SK-N-SH treated with all-trans-retinoic acid at 6 μM for 48 hours (cell line): Measurements from ENCODE around the gene TAF10.

ENCODE experiments used
- ATAC-seq: fragments of 200-7000 bp; cut with Tn5 transposase; 3 replicates; pipeline ENCODE4 v1.9.1; 2020; ENCODE audit warnings: mild to moderate bottlenecking, moderate library complexity
- CSDC2 ChIP-seq: fragments of 250-450 bp; sonication (Bioruptor Pico); IDR thresholded peaks from 2 replicates; pipeline ENCODE4 v1.5.0; 2020; ENCODE audit warnings: mild to moderate bottlenecking, moderate library complexity
- CSRNP3 ChIP-seq: fragments of 250-450 bp; sonication (Bioruptor Pico); IDR thresholded peaks from 2 replicates; pipeline ENCODE4 v1.5.1; 2021; ENCODE audit warnings: mild to moderate bottlenecking, moderate library complexity
- ESRRG ChIP-seq: fragments of 250-450 bp; sonication (Bioruptor Pico); IDR thresholded peaks from 2 replicates; pipeline ENCODE4 v1.6.1; 2021; ENCODE audit warnings: mild to moderate bottlenecking
- ISL1 ChIP-seq: fragments of 250-450 bp; sonication (Bioruptor Pico); IDR thresholded peaks from 2 replicates; pipeline ENCODE4 v2.1.2; 2022; ENCODE audit warnings: mild to moderate bottlenecking, moderate library complexity
- OSR1 ChIP-seq: fragments of 250-450 bp; sonication (Bioruptor Pico); IDR thresholded peaks from 2 replicates; pipeline ENCODE4 v1.8.0; 2022; ENCODE audit warnings: moderate library complexity, mild to moderate bottlenecking, inconsistent platforms
- POU6F1 ChIP-seq: fragments of 250-450 bp; sonication (Bioruptor Pico); IDR thresholded peaks from 2 replicates; pipeline ENCODE4 v1.8.0; 2021; ENCODE audit warnings: low read depth, mild to moderate bottlenecking, moderate library complexity, borderline replicate concordance
- PPARA ChIP-seq: fragments of 250-450 bp; sonication (Bioruptor Pico); IDR thresholded peaks from 2 replicates; pipeline ENCODE4 v1.5.0; 2020; ENCODE audit warnings: mild to moderate bottlenecking, borderline replicate concordance
- RARB ChIP-seq: fragments of 250-450 bp; sonication (Bioruptor Pico); IDR thresholded peaks from 2 replicates; pipeline ENCODE4 v1.8.0; 2021; ENCODE audit warnings: mild to moderate bottlenecking, moderate library complexity
- SNAI2 ChIP-seq: fragments of 250-450 bp; sonication (Bioruptor Pico); IDR thresholded peaks from 2 replicates; pipeline ENCODE4 v1.5.0; 2020; ENCODE audit warnings: mild to moderate bottlenecking, moderate library complexity
- TCF4 ChIP-seq: fragments of 250-450 bp; sonication (Bioruptor Pico); IDR thresholded peaks from 2 replicates; pipeline ENCODE4 v1.8.0; 2021; ENCODE audit warnings: mild to moderate bottlenecking, moderate library complexity, borderline replicate concordance
- TOX ChIP-seq: fragments of 250-450 bp; sonication (Bioruptor Pico); IDR thresholded peaks from 2 replicates; pipeline ENCODE4 v1.8.0; 2021; ENCODE audit warnings: mild to moderate bottlenecking, moderate library complexity, borderline replicate concordance
- TSHZ2 ChIP-seq: fragments of 250-450 bp; sonication (Bioruptor Pico); IDR thresholded peaks from 2 replicates; pipeline ENCODE4 v1.5.0; 2020; ENCODE audit warnings: mild to moderate bottlenecking, moderate library complexity
- ZC3H10 ChIP-seq: fragments of 250-450 bp; sonication (Bioruptor Pico); IDR thresholded peaks from 2 replicates; pipeline ENCODE4 v1.5.1; 2021; ENCODE audit warnings: mild to moderate bottlenecking, moderate library complexity
- ZFP30 ChIP-seq: fragments of 450-650 bp; formaldehyde crosslinking; IDR thresholded peaks from 2 replicates; pipeline ENCODE4 v1.5.0; 2022; ENCODE audit warnings: mild to moderate bottlenecking, moderate library complexity
- ZNF565 ChIP-seq: fragments of 450-650 bp; formaldehyde crosslinking; conservative IDR thresholded peaks from 2 replicates; pipeline ENCODE4 v1.5.0; 2020; ENCODE audit warnings: low read depth, mild to moderate bottlenecking, moderate library complexity
- ZNF70 ChIP-seq: fragments of 450-650 bp; formaldehyde crosslinking; IDR thresholded peaks from 2 replicates; pipeline ENCODE4 v1.5.0; 2020; ENCODE audit warnings: mild to moderate bottlenecking, moderate library complexity
- ZNF8 ChIP-seq: fragments of 450-650 bp; formaldehyde crosslinking; IDR thresholded peaks from 2 replicates; pipeline ENCODE4 v1.5.0; 2020; ENCODE audit warnings: mild to moderate bottlenecking, moderate library complexity
- TF ChIP-seq, protein P1 (sequence below): fragments of 250-450 bp; sonication (Bioruptor Pico); IDR thresholded peaks from 2 replicates; pipeline ENCODE4 v1.8.0; 2020; ENCODE audit warnings: mild to moderate bottlenecking, moderate library complexity, borderline replicate concordance
- TF ChIP-seq, protein P2 (sequence below): fragments of 250-450 bp; sonication (Bioruptor Pico); IDR thresholded peaks from 2 replicates; pipeline ENCODE4 v1.5.1; 2020; ENCODE audit warnings: low read depth, mild to moderate bottlenecking, moderate library complexity

Gene TAF10

GRCh38 chr11:6604790-6605189 lies 7.2 kb downstream of the TAF10 start (continued):
- TF ChIP-seq ZNF70: no peak
- no peak for TF ChIP-seq CSDC2 (CRISPR knock-in tag)
- TF ChIP-seq PPARA (CRISPR knock-in tag): no peak
- no peak for TF ChIP-seq ZNF565 (CRISPR knock-in tag)
- TF ChIP-seq, protein P1, sequence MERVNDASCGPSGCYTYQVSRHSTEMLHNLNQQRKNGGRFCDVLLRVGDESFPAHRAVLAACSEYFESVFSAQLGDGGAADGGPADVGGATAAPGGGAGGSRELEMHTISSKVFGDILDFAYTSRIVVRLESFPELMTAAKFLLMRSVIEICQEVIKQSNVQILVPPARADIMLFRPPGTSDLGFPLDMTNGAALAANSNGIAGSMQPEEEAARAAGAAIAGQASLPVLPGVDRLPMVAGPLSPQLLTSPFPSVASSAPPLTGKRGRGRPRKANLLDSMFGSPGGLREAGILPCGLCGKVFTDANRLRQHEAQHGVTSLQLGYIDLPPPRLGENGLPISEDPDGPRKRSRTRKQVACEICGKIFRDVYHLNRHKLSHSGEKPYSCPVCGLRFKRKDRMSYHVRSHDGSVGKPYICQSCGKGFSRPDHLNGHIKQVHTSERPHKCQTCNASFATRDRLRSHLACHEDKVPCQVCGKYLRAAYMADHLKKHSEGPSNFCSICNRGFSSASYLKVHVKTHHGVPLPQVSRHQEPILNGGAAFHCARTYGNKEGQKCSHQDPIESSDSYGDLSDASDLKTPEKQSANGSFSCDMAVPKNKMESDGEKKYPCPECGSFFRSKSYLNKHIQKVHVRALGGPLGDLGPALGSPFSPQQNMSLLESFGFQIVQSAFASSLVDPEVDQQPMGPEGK: no peak

DNA sequence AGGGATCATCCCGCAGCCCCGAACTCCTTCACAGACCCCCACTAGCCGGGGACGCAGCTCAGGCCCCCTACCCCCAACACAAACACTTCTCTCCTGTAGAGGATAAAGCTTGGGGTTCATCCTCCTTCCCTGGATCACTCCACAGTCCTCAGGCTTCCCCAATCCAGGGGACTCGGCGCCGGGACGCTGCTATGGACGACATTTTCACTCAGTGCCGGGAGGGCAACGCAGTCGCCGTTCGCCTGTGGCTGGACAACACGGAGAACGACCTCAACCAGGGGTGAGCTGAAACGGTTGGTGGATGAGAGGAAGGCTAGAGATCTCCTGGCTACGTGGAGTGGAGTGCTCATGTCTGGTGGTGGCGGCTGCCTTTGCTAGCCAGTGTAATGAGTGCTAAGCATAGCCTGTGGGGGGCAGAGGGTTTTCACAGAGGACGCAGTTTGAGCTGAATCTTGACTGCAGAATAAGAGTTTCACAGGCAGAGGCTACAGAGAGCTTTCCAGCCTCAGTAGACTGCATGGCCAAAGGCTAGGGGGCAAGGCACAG lies 7.9 kb downstream of the TAF10 start:
- ATAC-seq: peak; percentile 64
- TF ChIP-seq ZNF70 (no peak), ZNF565 (CRISPR knock-in tag) (no peak), ZFP30 (CRISPR knock-in tag) (no peak), TOX (CRISPR knock-in tag) (no peak), OSR1 (CRISPR knock-in tag) (no peak), ESRRG (CRISPR knock-in tag) (no peak), ISL1 (CRISPR knock-in tag) (no peak), ZC3H10 (CRISPR knock-in tag) (no peak), POU6F1 (CRISPR knock-in tag) (no peak), TCF4 (CRISPR knock-in tag) (no peak), TSHZ2 (CRISPR knock-in tag) (no peak), CSDC2 (CRISPR knock-in tag) (no peak), ZNF8 (CRISPR knock-in tag) (no peak), CSRNP3 (no peak), SNAI2 (CRISPR knock-in tag) (no peak), RARB (CRISPR knock-in tag) (no peak)
- TF ChIP-seq, protein P1: no peak
- TF ChIP-seq, protein P2, sequence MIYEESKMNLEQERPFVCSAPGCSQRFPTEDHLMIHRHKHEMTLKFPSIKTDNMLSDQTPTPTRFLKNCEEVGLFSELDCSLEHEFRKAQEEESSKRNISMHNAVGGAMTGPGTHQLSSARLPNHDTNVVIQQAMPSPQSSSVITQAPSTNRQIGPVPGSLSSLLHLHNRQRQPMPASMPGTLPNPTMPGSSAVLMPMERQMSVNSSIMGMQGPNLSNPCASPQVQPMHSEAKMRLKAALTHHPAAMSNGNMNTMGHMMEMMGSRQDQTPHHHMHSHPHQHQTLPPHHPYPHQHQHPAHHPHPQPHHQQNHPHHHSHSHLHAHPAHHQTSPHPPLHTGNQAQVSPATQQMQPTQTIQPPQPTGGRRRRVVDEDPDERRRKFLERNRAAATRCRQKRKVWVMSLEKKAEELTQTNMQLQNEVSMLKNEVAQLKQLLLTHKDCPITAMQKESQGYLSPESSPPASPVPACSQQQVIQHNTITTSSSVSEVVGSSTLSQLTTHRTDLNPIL: no peak
- TF ChIP-seq, all 23 proteins: peak for 0
